NCI-H2227 (cell line): ENCODE data around the gene MVB12A.

Source experiments
- DNase-seq: peaks from one replicate; lab custom pipeline; 2025; ENCODE audit not compliant: unreplicated experiment; lab: John Stamatoyannopoulos, UW

The MVB12A gene

GRCh38 chr19:17441241-17442021, 21.6 kb downstream of the MVB12A start:
- DNase-seq, result no peak

DNA sequence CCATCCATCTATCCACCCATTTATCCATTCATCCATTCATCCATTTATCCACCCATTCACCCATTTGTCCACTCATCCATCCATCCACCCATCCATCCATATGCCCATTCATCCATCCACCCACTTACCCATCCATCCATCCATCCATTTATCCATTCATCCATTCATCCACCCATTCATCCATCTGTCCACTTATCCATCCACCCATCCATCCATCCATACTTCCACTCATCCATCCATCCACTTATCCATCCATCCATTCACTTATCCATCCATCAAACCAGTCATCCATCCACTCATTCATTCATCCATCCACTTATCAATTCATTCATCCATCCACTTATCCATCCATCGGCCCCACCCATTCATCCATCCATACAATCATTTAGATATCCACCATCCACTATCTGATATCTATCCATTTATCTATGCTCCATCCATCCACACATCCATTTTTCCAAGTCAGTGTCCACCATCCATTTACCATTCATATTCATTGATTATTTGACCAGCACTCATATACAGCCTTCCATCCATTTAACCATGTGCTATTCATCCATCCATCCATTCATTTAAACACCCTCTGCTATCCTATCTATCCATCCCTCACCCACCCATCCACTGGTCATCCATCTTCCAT, 25.8 kb downstream of the MVB12A start:
- DNase-seq, result no peak

DNA sequence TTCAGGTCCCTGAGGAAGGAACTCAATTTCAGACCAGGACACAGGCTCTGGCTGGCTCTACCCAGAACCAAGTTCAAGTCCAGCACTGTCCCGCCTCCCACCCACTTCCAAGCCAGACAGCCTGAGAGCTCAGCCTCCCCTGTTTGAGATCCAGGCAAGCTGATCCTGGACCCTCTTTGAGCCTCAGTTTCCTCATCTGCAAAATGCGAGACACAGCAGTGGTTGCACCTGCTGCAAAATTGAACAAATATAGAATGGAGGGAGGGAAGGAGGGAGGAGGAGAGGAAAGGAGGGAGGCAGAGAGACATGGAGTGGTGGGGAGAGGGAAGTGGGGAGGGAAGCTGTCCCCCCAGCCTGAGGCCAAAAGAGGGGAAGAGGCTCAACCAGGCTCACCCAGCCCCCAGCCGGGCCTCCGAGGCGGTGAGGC, 27.9 kb downstream of the MVB12A start:
- no peak for DNase-seq

GRCh38 chr19:17448131-17448967, 28.5 kb downstream of the MVB12A start, which contains the start of gene TMEM221:
TMEM221 (minus strand) TSS chr19:17448668; CDS start chr19:17448462, 206 bp downstream.
- DNase-seq, result peak; percentile 29

- no peak for DNase-seq
Measured at GRCh38 chr19:17450264-17451075, 30.6 kb downstream of the MVB12A start.

GRCh38 chr19:17451820-17452219, 32.0 kb downstream of the MVB12A start:
- DNase-seq, result no peak

DNA sequence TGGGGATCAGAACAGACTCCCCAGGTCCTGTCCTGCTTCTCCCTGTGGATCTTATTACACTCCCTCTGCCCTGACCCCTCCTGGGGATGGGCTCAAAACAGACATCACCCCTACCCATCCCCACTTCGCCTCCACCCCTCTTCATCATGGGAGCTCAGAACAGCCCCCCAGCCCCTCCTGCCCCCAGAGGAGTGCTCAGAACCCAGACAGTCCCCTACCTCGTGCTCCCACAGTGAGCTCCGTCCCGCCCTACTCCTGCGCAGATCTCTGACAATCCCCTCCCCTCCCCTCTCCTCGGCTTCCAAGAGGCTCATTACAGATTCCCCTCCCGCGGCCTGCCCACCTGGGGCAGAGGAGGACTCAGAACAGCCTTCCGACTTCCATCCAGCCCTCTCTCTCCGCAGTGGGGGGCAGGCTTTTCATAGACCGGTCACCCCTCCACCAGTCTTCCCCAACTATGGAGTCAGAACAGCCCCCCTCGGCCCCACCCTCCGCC, 34.8 kb downstream of the MVB12A start:
- peak; percentile 56 for DNase-seq

GRCh38 chr19:17455308-17456123, 35.7 kb downstream of the MVB12A start:
- no peak for DNase-seq

- DNase-seq, result no peak
Measured at GRCh38 chr19:17456127-17456526, 36.3 kb downstream of the MVB12A start.

GRCh38 chr19:17457616-17458015, 37.8 kb downstream of the MVB12A start:
- DNase-seq, result no peak

DNA sequence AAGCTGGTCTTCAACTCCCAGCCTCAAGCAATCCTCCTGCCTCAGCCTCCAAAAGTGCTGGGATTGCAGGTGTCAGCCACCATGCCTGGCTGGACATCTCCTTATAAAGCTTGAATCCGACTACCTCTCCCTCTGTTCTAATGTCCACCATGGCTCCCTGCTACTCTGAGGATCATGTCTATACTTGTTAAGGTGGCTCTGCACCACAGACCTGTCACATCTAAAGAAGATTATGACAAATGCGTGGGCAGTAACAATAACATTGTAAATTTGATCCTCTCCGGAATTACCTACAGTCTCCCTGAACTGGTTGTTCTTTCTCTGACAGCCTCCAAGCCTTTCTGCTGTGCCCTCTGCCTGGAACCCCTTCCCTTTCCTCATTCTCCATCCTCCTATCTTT, 39.1 kb downstream of the MVB12A start:
- no peak for DNase-seq

- DNase-seq, result no peak
Measured at GRCh38 chr19:17460372-17461230, 40.8 kb downstream of the MVB12A start, which contains the start of gene NXNL1. NXNL1 (minus strand) TSS chr19:17460926; CDS start chr19:17460869, 57 bp downstream.

GRCh38 chr19:17466487-17466850, 46.6 kb downstream of the MVB12A start:
- no peak for DNase-seq

DNA sequence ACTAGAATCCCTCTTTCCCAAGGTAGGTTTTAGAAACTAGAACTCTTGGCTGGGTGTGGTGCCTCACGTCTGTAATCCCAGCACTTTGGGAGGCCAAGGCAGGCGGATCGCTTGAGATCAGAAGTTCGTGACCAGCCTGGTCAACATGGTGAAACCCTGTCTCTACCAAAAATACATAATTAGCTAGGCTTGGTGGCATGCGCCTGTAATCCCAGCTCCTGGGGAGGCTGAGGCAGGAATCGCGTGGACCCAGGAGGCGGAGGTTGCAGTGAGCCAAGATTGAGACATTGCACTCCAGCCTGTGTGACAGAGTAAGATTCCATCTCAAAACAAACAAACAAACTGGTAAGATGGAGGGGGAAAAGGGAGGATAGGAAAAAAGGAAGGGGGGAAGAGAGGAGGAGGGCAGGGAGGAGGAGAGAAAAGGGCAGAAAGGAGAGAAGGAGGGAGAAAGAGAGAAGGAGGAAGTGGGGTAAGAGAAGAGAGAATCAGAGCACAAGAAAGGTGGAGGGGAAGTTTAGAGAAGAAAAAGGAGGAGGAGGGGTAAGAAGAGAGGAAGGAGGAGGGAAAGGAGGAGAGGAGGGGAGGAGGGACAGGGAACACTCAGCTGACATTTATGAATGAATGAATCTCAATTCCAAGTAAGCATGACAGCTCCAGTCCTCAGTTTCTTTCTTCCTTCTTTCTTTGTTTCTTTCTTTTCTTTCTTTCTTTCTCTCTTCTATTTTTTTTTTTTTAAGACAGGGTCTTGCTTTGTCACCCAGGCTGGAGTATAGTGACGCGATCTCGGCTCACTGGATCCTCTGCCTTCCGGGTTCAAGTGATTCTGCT, 47.8 kb downstream of the MVB12A start:
- DNase-seq, result no peak

DNA sequence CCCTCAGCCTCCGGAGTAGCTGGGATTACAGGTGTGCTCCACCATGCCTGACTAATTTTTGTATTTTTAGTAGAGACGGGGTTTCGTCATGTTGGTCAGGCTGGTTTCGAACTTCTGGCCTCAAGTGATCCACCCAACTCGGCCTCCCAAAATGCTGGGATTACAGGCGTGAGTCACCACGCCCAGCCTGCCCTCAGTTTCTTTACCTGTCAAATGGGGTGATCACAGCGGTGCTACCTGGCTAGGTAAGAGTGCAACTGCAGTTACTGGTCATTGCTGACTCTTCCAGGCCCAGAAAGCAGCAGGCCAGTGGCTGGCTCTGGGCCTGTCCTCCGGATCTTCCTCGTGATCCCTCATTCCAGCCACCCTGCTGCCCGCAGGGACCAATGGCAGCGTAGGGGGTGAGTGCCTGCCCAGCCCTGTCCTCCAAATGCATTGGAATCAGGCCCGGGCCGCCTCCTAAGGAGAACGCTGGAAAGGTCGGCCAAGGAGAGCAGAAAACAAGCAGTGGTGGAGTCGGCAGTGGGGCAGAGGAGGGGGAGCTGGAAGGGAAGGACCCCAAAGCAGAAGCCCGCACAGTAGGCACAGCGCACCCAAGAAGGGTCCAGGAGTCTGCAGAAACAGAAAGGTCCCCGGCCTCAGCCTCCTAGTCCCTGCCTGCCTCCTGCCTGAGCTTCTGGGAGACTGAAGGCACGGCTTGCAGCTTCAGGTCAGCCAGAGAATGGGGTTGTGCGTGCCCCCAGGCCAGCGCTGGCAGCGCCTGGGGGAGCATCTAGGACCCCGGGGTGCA, 48.6 kb downstream of the MVB12A start:
- peak; percentile 36 for DNase-seq

GRCh38 chr19:17469092-17469480, 49.2 kb downstream of the MVB12A start:
- peak; percentile 62 for DNase-seq

DNA sequence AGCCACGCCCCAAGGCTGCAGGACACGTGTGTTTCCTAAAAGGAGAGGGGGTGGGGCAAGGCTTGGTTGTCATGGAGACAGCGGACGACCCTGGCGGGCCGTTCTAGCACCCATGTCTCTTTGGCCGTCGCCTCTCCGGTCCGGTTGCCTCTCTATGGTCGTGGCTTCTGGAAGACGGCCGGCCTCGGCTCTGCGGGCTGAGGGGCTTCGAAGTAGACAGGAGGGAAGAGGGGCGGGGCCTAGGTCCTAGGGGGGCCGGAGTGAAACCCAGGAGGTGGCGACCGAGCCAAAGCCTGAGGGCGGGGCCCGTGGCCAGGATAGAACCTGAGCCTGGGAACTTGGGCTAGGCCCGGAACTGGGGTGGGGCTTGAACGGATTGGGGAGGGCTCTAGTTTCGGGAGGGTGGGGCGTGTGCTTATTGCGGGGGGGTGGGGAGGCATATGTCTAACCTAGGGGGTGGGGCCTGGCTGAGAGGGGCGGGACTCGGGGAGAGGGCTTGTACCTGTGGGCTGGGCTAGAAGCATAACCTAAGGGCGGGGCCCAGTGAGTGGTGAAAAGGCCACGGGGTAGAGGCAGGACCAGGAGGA, 49.7 kb downstream of the MVB12A start:
- peak; percentile 98 for DNase-seq
